IMR-90 (cell line): ENCODE results near the gene FGF5. TPM values are rescaled to one million over a fixed set of nuclear protein-coding genes. Genes with fewer than 3 reads are reported as not detected.

Experiments
- ATAC-seq: fragments of 200-7000 bp; cut with Tn5 transposase; 2 replicates; pipeline ENCODE4 v1.9.1; 2020; ENCODE audit warnings: low read depth, mild to moderate bottlenecking, moderate library complexity
- BruUV-seq: library from RNA; stranded (reverse); fragments of 400-500 nt; replicated peaks from 2 replicates; lab custom pipeline; 2021; lab: Mats Ljungman, UMichigan
- CTCF ChIA-PET: fragments of 300-600 bp; formaldehyde crosslinking; extraction: SDS; loops from one replicate; lab custom pipeline; 2021; ENCODE audit warnings: antibody characterized with exemption; lab: Yijun Ruan, JAX
- POLR2A ChIA-PET: fragments of 300-600 bp; sonication (Branson Sonifier 250); formaldehyde crosslinking; loops from one replicate; lab custom pipeline; 2022; ENCODE audit warnings: antibody characterized with exemption; ENCODE audit not compliant: unreplicated experiment; lab: Charles Lee
- DNase-seq: peaks from one replicate; pipeline ENCODE4 v3.0.0; 2013
- H2AFZ ChIP-seq: replicated peaks from 2 replicates; pipeline ENCODE3; 2013; ENCODE audit warnings: low read length, mild to moderate bottlenecking; ENCODE audit not compliant: poor library complexity
- H2AK5ac ChIP-seq: 2 replicates; pipeline ENCODE4 v1.6.1; 2013; ENCODE audit warnings: low read depth, low read length, inconsistent platforms
- H2AK9ac ChIP-seq: replicated peaks from 2 replicates; pipeline ENCODE3; 2013; ENCODE audit warnings: mild to moderate bottlenecking, low read depth, low read length, moderate library complexity; ENCODE audit not compliant: poor library complexity
- H2BK120ac ChIP-seq: 2 replicates; pipeline ENCODE4 v1.6.1; 2013; ENCODE audit warnings: low read depth, low read length, inconsistent platforms
- H2BK15ac ChIP-seq: 3 replicates; pipeline ENCODE4 v1.6.1; 2013; ENCODE audit warnings: low read depth, low read length, inconsistent platforms
- H2BK20ac ChIP-seq: 2 replicates; pipeline ENCODE4 v1.6.1; 2013; ENCODE audit warnings: low read depth, mild to moderate bottlenecking, inconsistent platforms, low read length, moderate library complexity
- H2BK5ac ChIP-seq: 2 replicates; pipeline ENCODE4 v1.6.1; 2013; ENCODE audit warnings: mild to moderate bottlenecking, low read depth, low read length, inconsistent platforms; ENCODE audit not compliant: poor library complexity, severe bottlenecking
- H3K14ac ChIP-seq: replicated peaks from 2 replicates; pipeline ENCODE4 v1.6.1; 2013; ENCODE audit warnings: low read depth, low read length, inconsistent platforms
- H3K18ac ChIP-seq: 2 replicates; pipeline ENCODE4 v1.6.1; 2013; ENCODE audit warnings: low read depth, low read length, control low read depth
- H3K23ac ChIP-seq: 2 replicates; pipeline ENCODE4 v1.6.1; 2013; ENCODE audit warnings: low read depth, low read length, inconsistent platforms
- H3K27ac ChIP-seq: 2 replicates; pipeline ENCODE4 v1.5.1; 2013; ENCODE audit warnings: mild to moderate bottlenecking, control low read depth, low read length; ENCODE audit not compliant: insufficient read depth
- H3K27me3 ChIP-seq: 2 replicates; pipeline ENCODE4 v1.6.1; 2013; ENCODE audit warnings: low read length; ENCODE audit not compliant: control insufficient read depth, insufficient read depth
- H3K36me3 ChIP-seq: 2 replicates; pipeline ENCODE4 v1.6.1; 2013; ENCODE audit warnings: low read length, mixed read lengths; ENCODE audit not compliant: control insufficient read depth, insufficient read depth
- H3K4ac ChIP-seq: 2 replicates; pipeline ENCODE4 v1.6.1; 2013; ENCODE audit warnings: low read depth, low read length, inconsistent platforms
- H3K4me1 ChIP-seq: 2 replicates; pipeline ENCODE4 v1.6.1; 2013; ENCODE audit warnings: low read length, mixed read lengths; ENCODE audit not compliant: control insufficient read depth, insufficient read depth
- H3K4me2 ChIP-seq: 2 replicates; pipeline ENCODE4 v1.6.1; 2013; ENCODE audit warnings: low read depth, mild to moderate bottlenecking, control low read depth, low read length, moderate library complexity
- H3K4me3 ChIP-seq: 2 replicates; pipeline ENCODE4 v1.5.1; 2013; ENCODE audit warnings: low read depth, mild to moderate bottlenecking, control low read depth, low read length, moderate library complexity; ENCODE audit not compliant: insufficient read depth
- H3K56ac ChIP-seq: 2 replicates; pipeline ENCODE4 v1.6.1; 2013; ENCODE audit warnings: low read length, inconsistent platforms; ENCODE audit not compliant: insufficient read depth; ENCODE audit errors: extremely low read depth
- H3K79me1 ChIP-seq, 2 experiments: 2 replicates each; pipeline ENCODE4 v1.6.1; 2013; ENCODE audit warnings: low read length in 2 of 2, inconsistent platforms in 1 of 2, low read depth in 1 of 2
- H3K9ac ChIP-seq: 2 replicates; pipeline ENCODE4 v1.6.1; 2013; ENCODE audit warnings: low read depth, low read length, control low read depth
- H3K9me1 ChIP-seq: 2 replicates; pipeline ENCODE4 v1.6.1; 2013; ENCODE audit warnings: low read length, inconsistent platforms; ENCODE audit not compliant: insufficient read depth
- H3K9me3 ChIP-seq: 2 replicates; pipeline ENCODE4 v1.6.1; 2013; ENCODE audit warnings: low read length; ENCODE audit not compliant: control insufficient read depth, insufficient read depth
- H4K20me1 ChIP-seq: 2 replicates; pipeline ENCODE4 v1.6.1; 2013; ENCODE audit warnings: low read length, inconsistent platforms; ENCODE audit not compliant: insufficient read depth
- H4K5ac ChIP-seq: 2 replicates; pipeline ENCODE4 v1.6.1; 2013; ENCODE audit warnings: mild to moderate bottlenecking, low read depth, low read length, control low read depth
- H4K8ac ChIP-seq, 2 experiments: 2 replicates each; pipeline ENCODE4 v1.6.1; 2013; ENCODE audit warnings: low read depth in 2 of 2, low read length in 2 of 2, control low read depth in 1 of 2, inconsistent platforms in 1 of 2
- H4K91ac ChIP-seq: 2 replicates; pipeline ENCODE4 v1.6.1; 2013; ENCODE audit warnings: low read depth, low read length, inconsistent platforms; ENCODE audit not compliant: insufficient read depth
- BHLHE40 ChIP-seq: fragments of 150-350 bp; IDR thresholded peaks from 2 replicates; pipeline ENCODE4 v1.6.1; 2016; ENCODE audit warnings: mild to moderate bottlenecking, low read depth, low read length
- CEBPB ChIP-seq: IDR thresholded peaks from 2 replicates; pipeline ENCODE4 v1.6.1; 2012; ENCODE audit warnings: low read depth, low read length, improper control_type of control experiment
- CHD1 ChIP-seq: IDR thresholded peaks from 2 replicates; pipeline ENCODE4 v1.6.1; 2012; ENCODE audit warnings: low read depth, low read length, improper control_type of control experiment
- FOS ChIP-seq: fragments of 150-350 bp; IDR thresholded peaks from 2 replicates; pipeline ENCODE4 v1.6.1; 2016; ENCODE audit warnings: low read depth, low read length
- MAFK ChIP-seq: IDR thresholded peaks from 2 replicates; pipeline ENCODE4 v1.6.1; 2012; ENCODE audit warnings: low read depth, low read length, improper control_type of control experiment
- MAZ ChIP-seq: IDR thresholded peaks from 2 replicates; pipeline ENCODE4 v1.6.1; 2012; ENCODE audit warnings: low read depth, mild to moderate bottlenecking, low read length, improper control_type of control experiment, moderate library complexity, borderline replicate concordance
- MXI1 ChIP-seq: IDR thresholded peaks from 2 replicates; pipeline ENCODE4 v1.6.1; 2012; ENCODE audit warnings: low read depth, mild to moderate bottlenecking, low read length, moderate library complexity, borderline replicate concordance
- RAD21 ChIP-seq: IDR thresholded peaks from 2 replicates; pipeline ENCODE4 v1.6.1; 2012; ENCODE audit warnings: low read length, improper control_type of control experiment
- RCOR1 ChIP-seq: IDR thresholded peaks from 2 replicates; pipeline ENCODE4 v1.6.1; 2012; ENCODE audit warnings: mild to moderate bottlenecking, low read length, improper control_type of control experiment; ENCODE audit not compliant: insufficient replicate concordance
- SMC3 ChIP-seq: fragments of 150-350 bp; IDR thresholded peaks from 2 replicates; pipeline ENCODE4 v1.6.1; 2016; ENCODE audit warnings: low read depth, mild to moderate bottlenecking, antibody characterized with exemption, low read length, moderate library complexity
- WGBS, 2 experiments: methylation state at CpG; one replicate each; pipeline versions ENCODE4 v1.1.5 to v1.1.7; 2013; ENCODE audit warnings: missing lambda C conversion rate in 2 of 2; ENCODE audit not compliant: insufficient read length in 1 of 2; ENCODE audit errors: extremely low coverage in 2 of 2; 5-methylcytosine and 5-hydroxymethylcytosine counted together
- dilution Hi-C: fragments of 300-500 bp; cut with HindIII; formaldehyde crosslinking; loops from one replicate; pipeline ENCODE4 v1.14.3; 2018; ENCODE audit warnings: low sequenced_read_pairs; ENCODE audit not compliant: unreplicated experiment
- in situ Hi-C: fragments of 300-500 bp; cut with MboI; formaldehyde crosslinking; loops from 3 replicates; pipeline ENCODE4 v1.14.3; 2019; ENCODE audit warnings: low sequenced_read_pairs, inconsistent platforms, mixed read lengths
- intact Hi-C: fragments of 100-400 bp; cut with micrococcal nuclease; formaldehyde crosslinking; loops from 2 replicates; pipeline ENCODE4 v1.10.0; 2022
- polyA plus RNA-seq, 3 experiments: library from polyadenylated mRNA; depleted of rRNA; stranded (reverse); fragments of >200 nt; gene quantifications; 2 replicates each; pipeline ENCODE4 v1.2.3, GENCODE V29; 2012; ENCODE audit warnings: low replicate concordance in 1 of 3
- total RNA-seq: library from RNA; depleted of rRNA; stranded (reverse); fragments of >200 nt; gene quantifications from 2 replicates; pipeline ENCODE4 v1.2.3, GENCODE V29; 2012
- TF ChIP-seq, protein P1 (sequence below): fragments of 150-350 bp; IDR thresholded peaks from 2 replicates; pipeline ENCODE4 v1.6.1; 2017; ENCODE audit warnings: mild to moderate bottlenecking, antibody characterized with exemption, low read length, low read depth
- TF ChIP-seq, protein P2 (sequence below): conservative IDR thresholded peaks from 2 replicates; pipeline ENCODE4 v1.5.1; 2012; ENCODE audit warnings: mild to moderate bottlenecking, low read depth, low read length, improper control_type of control experiment

FGF5 gene
- total and polyA plus RNA-seq, 2 of the 4 experiments (the other 2 are of a cell fraction), result 18.6 to 42.1 TPM

DNA sequence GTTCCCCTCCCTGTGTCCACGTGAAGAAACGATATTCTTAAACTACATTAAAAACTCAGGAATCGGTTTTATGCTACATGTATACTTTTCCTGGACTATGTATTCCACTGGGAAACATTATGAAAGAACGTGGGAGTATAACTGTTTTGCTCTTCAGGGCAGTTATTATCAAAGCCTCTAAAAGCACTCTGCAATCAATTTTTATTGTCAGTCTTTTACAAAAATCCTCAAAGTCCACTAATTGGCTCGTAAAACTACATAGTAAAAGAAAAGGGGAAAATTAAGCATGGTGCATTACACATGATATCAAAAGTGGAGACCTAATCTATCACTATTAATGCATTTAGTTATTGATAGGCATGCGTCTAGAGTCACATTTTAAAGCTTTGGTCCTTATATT, 57.7 kb downstream of the FGF5 start:
- Histone ChIP-seq H4K91ac (no peak overlapping the region), H3K27me3 (no peaks in the 10 kb centered on the region), H3K4me1 (peaks cover 5% of the 10 kb centered on the region), H3K4ac (no peak overlapping the region), H3K79me1 (peaks cover 0 to 18% of the 10 kb centered on the region in 2 experiments; a peak in 2 of 4 replicates), H4K20me1 (no peaks in the 10 kb centered on the region), H3K4me3 (no peak overlapping the region), H2AK9ac (no peak overlapping the region), H2BK5ac (no peak overlapping the region), H2BK120ac (no peak overlapping the region), H3K14ac (no peak overlapping the region), H3K9me3 (no peaks in the 10 kb centered on the region), H2AK5ac (no peak overlapping the region), H3K4me2 (no peak overlapping the region), H3K56ac (no peak overlapping the region), H2BK15ac (no peak overlapping the region), H3K36me3 (no peaks in the 10 kb centered on the region), H4K8ac (no peak overlapping the region), H3K18ac (no peak overlapping the region), H3K9ac (no peak overlapping the region), H2AFZ (no peak overlapping the region), H4K5ac (no peak overlapping the region), H3K23ac (no peak overlapping the region), H3K27ac (no peak overlapping the region), H3K9me1 (peaks cover 2% of the 10 kb centered on the region; the same call in 1 of the 2 replicates), H2BK20ac (no peak overlapping the region)
- ChIA-PET CTCF (no interaction called here), POLR2A (no interaction called here)
- dilution Hi-C loops (no loop called here), in situ Hi-C loops (no loop called here), intact Hi-C loops (loop anchor here (5.0 kb wide), 1 partner anchor 57 kb away; the partner anchor contains the start of gene FGF5)
- no CpG with 5 or more reads among the region's 6 CpGs for WGBS, 2 experiments
- DNase-seq, result no peak
- TF ChIP-seq FOS, result no peak
- TF ChIP-seq CEBPB, result no peak
- TF ChIP-seq, protein P1, sequence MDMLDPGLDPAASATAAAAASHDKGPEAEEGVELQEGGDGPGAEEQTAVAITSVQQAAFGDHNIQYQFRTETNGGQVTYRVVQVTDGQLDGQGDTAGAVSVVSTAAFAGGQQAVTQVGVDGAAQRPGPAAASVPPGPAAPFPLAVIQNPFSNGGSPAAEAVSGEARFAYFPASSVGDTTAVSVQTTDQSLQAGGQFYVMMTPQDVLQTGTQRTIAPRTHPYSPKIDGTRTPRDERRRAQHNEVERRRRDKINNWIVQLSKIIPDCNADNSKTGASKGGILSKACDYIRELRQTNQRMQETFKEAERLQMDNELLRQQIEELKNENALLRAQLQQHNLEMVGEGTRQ, result no peak
- TF ChIP-seq MAZ, result no peak
- no peak for TF ChIP-seq SMC3
- TF ChIP-seq, protein P2, sequence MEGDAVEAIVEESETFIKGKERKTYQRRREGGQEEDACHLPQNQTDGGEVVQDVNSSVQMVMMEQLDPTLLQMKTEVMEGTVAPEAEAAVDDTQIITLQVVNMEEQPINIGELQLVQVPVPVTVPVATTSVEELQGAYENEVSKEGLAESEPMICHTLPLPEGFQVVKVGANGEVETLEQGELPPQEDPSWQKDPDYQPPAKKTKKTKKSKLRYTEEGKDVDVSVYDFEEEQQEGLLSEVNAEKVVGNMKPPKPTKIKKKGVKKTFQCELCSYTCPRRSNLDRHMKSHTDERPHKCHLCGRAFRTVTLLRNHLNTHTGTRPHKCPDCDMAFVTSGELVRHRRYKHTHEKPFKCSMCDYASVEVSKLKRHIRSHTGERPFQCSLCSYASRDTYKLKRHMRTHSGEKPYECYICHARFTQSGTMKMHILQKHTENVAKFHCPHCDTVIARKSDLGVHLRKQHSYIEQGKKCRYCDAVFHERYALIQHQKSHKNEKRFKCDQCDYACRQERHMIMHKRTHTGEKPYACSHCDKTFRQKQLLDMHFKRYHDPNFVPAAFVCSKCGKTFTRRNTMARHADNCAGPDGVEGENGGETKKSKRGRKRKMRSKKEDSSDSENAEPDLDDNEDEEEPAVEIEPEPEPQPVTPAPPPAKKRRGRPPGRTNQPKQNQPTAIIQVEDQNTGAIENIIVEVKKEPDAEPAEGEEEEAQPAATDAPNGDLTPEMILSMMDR, result no peak
- no peak for TF ChIP-seq MXI1
- no peak for TF ChIP-seq RCOR1
- no peak for TF ChIP-seq CHD1
- no peak for TF ChIP-seq RAD21
- TF ChIP-seq BHLHE40, result no peak
- no peak for TF ChIP-seq MAFK
- no TSS peak for BruUV-seq
- ATAC-seq, result no peak
